Retina (tissue), 1 donor: ENCODE measurements around the gene PSORS1C2.
"Not testable (repeated sequence)": the region's sequence is repeated elsewhere in the genome, so short reads cannot be mapped to it uniquely, and the experiment has no call there.

Experiments
- DNase-seq: peaks from one replicate; pipeline ENCODE4 v3.0.0-alpha.2; 2016

PSORS1C2 gene

DNA sequence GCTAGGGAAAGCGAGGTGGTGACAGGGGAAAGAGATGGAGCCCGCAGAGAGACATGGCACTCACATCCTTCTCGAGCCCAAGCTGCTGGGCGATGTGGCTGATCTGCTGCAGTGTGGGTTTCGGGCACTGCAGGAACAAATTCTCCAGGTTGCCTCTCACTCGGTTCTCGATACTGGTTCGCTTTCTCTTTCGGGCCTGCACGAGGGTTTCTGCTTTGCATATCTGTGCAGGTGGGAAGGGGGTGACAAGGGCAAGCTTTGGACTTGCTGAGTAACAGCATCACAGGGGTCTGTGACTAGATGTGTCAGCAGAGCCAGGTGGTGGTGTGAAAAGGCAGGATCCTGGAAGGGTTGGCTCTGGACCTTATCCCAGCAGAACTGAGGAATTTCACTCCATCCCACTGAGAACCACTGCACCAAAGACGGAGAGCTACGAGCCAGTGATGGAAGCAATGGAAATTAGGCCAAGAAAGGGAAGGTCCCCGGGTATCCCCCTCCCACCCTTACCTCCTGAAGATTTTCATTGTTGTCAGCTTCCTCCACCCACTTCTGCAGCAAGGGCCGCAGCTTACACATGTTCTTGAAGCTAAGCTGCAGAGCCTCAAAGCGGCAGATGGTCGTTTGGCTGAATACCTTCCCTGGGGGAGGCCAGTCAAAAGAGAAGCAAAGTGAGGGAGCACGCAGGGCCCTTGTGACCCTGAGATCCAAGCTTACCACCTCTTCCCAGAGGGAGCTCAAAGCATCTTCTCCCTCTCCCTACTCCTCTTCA, 26.4 kb upstream of the PSORS1C2 start:
- not testable (repeated sequence) for DNase-seq

- not testable (repeated sequence) for DNase-seq
Measured at GRCh38 chr6:31164475-31165063, 25.7 kb upstream of the PSORS1C2 start.

DNA sequence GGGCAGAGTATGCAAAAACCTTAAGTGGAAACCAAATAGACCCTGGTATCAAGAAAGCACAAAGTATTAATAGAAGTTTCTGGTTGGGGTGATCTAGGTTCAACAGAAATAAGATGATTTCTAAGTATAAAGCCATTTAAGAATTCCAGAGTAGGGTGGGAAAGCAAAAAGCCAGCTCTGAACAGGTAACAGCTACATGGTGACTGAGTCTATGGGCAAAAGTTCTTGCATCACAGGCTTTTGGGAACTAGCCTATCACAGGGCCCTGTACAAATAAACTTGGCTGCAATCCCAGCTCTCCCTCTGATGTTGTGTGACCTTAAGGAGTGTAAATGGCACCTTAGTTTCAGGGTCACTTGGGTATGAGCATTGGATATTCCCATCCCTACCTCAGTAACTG, 25.1 kb upstream of the PSORS1C2 start:
- no peak for DNase-seq

GRCh38 chr6:31162463-31163165, 23.7 kb upstream of the PSORS1C2 start:
- no peak for DNase-seq

DNA sequence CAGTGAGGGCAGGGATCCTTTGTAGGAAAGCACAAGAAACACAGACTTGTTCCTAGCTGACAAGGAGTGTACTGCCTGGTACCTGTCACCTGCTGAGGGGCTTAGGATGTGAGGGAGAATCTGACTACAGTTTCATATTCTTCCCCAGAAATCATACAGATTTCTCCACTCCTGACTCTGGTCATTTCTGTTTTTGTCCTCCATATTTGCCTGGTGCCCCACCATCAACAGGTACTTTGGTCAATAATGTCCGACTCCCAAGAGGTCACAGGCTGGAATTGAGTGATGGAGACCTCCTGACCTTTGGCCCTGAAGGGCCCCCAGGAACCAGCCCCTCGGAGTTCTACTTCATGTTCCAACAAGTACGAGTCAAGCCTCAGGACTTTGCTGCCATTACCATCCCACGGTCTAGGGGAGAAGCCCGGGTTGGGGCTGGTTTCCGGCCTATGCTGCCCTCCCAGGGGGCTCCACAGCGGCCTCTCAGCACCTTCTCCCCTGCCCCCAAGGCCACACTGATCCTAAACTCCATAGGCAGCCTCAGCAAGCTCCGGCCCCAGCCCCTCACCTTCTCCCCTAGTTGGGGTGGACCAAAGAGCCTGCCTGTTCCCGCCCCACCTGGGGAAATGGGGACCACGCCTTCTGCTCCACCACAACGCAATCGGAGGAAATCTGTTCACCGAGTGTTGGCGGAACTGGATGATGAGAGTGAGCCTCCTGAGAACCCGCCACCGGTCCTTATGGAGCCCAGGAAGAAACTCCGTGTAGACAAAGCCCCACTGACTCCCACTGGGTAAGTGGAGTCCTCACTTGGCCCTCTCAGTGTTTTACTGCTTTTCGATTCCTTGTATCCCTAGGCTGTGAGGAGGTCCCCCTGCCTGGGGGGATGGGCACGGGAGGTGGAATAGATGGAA, 22.6 kb upstream of the PSORS1C2 start:
- no peak for DNase-seq

DNA sequence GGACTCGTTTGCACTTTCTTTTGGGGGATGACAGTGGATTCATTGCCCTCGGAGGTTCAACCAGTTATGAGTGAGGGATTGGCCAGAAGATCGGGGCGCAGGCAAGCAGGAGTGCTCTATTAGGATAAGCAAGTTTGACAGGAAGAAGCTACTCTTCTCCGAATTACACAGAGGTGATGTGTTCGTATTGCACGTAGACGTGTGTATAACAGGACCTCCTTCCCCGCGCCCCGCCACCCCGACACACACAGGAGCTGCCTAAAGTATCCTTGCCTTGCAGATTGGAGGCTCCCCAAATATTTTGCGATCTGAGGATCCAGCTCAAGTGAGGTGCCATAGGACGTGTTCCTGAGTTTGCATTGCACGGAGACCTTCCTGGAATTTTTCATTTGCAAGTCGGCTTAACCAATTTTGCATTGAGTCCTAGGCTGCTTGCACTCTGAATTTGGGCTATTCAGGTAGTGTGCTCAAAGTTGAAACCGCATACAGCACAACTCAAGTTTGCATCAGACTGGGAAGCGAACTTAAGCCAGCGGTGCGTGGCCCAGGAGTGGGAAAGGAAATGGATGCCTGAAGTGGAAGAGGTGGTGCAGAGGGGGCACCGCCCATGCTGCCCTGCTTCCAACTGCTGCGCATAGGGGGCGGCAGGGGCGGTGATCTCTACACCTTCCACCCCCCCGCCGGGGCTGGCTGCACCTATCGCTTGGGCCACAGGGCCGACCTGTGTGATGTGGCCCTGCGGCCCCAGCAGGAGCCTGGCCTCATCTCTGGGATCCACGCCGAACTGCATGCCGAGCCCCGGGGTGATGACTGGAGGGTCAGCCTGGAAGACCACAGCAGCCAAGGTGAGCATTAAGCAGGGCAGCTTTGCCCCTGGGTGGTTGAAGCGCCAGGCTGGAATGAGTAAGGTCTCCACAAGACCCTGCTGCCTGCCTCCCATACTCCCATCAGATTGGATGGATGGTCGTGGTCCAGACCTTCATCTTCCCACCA, 20.3 kb upstream of the PSORS1C2 start:
- no peak for DNase-seq

GRCh38 chr6:31158140-31158862, 19.4 kb upstream of the PSORS1C2 start, which contains the start of gene TCF19:
TSS of gene TCF19 (plus strand) at chr6:31158589. CDS start at chr6:31159470, 881 bp downstream.
- DNase-seq = peak; percentile 99

- DNase-seq = peak; percentile 23
Measured at GRCh38 chr6:31157513-31158139, 18.8 kb upstream of the PSORS1C2 start, which contains the start of gene CCHCR1. TSS of gene CCHCR1 (minus strand) at chr6:31157802. CDS start at chr6:31157600, 202 bp downstream.

GRCh38 chr6:31156641-31157040, 17.8 kb upstream of the PSORS1C2 start:
- DNase-seq = no peak

- DNase-seq = no peak
Measured at GRCh38 chr6:31154436-31154835, 15.6 kb upstream of the PSORS1C2 start.

GRCh38 chr6:31152781-31153180, 13.9 kb upstream of the PSORS1C2 start:
- no peak for DNase-seq

- no peak for DNase-seq
Measured at GRCh38 chr6:31149827-31150447, 11.1 kb upstream of the PSORS1C2 start.

DNA sequence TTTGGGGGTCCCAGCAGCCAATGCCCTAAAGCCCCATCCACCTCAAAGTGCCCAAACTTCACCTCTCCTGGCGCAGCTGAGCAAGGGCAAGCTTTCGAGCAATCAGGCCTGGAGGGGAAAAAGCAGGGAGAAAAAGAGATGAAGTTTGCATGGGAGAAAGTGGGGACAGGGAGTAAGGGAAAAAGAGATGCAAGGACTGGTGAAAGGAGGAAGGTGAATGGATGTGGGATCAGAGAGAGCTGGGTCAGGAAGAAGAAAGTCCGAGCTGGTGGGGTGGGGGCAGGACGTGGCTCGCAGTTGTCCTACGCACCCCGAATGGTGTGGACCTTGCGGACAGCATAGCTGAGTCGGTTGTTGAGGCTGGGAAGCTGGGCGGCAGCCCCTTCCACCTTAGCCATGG, 6.5 kb upstream of the PSORS1C2 start:
- DNase-seq = no peak

- DNase-seq = no peak
Measured at GRCh38 chr6:31144970-31145340, 6.1 kb upstream of the PSORS1C2 start.

GRCh38 chr6:31144296-31144969, 5.6 kb upstream of the PSORS1C2 start:
- DNase-seq = no peak

GRCh38 chr6:31143148-31143547, 4.3 kb upstream of the PSORS1C2 start:
- peak; percentile 32 for DNase-seq

GRCh38 chr6:31142361-31142761, 3.5 kb upstream of the PSORS1C2 start:
- peak; percentile 39 for DNase-seq

- no peak for DNase-seq
Measured at GRCh38 chr6:31140643-31141042, 1.8 kb upstream of the PSORS1C2 start.

DNA sequence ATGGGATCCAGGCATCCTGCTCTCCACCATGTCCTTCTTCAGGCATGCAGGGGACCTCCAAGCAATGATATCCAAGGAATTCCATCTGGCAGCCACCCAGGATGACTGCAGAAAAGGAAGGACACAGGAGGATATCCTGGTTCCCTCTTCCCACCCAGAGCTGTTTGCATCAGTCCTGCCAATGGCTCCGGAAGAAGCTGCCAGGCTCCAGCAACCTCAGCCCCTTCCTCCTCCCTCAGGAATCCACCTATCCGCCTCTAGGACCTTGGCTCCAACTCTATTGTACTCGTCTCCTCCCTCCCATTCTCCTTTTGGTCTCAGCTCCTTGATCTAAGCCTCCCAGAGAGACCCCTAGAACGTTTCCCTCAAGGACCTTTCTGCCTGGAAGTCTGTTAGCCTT, 733 bp upstream of the PSORS1C2 start:
- DNase-seq = no peak
